Uterine smooth muscle cell (primary cell): Measurements from ENCODE around the gene DCTN4. TPM values are rescaled to one million over a fixed set of nuclear protein-coding genes. Genes with fewer than 3 reads are reported as not detected.

ENCODE experiments used
- total RNA-seq: library from RNA; depleted of rRNA; stranded (reverse); fragments of >200 nt; gene quantifications from 2 replicates; pipeline ENCODE4 v1.2.3, GENCODE V29; 2014

The DCTN4 gene
- total RNA-seq, result 53.5 and 54.5 TPM in 2 replicates

DNA sequence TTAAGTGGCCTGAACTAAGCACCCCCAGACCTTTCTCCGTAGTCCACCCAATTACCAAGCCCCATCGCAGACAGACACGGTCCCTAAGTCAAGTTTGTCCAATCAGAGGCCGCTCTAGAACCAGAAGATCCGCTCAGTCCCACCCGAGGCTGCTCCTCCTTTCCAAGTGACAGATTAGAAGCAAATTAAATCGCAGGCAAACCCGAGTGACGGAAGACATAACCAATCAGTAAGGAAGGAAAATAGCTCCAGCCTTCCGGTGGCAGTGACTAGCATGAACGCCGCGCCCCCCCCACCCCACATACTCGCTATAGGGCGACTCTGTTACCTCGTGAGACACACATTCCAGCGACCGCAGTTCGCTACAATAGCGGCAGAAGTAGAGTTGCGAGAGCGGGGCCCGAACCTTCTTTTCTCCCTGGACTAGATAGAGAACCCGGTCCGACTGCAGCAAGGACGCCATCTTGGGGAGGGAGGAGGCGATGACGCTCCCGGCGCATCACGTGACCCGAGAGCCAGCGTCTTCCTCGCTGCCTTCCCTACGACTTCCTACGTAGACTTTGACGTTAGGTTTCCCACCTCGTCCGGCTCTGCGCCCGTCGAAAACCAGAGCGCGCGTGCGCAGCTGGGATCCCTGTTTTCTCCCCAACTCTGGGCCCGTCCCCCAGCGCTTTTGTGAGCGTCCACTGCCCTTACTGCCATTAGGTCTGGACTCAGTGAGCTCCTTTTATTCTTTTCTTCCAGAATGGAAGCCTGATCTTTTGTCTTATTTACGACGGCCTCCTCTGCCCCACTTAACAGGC lies at the start of gene DCTN4:
DCTN4 (minus strand) TSS at position 487 of the 803 bp plus-strand sequence; CDS start at position 463, 24 bp downstream.

DNA sequence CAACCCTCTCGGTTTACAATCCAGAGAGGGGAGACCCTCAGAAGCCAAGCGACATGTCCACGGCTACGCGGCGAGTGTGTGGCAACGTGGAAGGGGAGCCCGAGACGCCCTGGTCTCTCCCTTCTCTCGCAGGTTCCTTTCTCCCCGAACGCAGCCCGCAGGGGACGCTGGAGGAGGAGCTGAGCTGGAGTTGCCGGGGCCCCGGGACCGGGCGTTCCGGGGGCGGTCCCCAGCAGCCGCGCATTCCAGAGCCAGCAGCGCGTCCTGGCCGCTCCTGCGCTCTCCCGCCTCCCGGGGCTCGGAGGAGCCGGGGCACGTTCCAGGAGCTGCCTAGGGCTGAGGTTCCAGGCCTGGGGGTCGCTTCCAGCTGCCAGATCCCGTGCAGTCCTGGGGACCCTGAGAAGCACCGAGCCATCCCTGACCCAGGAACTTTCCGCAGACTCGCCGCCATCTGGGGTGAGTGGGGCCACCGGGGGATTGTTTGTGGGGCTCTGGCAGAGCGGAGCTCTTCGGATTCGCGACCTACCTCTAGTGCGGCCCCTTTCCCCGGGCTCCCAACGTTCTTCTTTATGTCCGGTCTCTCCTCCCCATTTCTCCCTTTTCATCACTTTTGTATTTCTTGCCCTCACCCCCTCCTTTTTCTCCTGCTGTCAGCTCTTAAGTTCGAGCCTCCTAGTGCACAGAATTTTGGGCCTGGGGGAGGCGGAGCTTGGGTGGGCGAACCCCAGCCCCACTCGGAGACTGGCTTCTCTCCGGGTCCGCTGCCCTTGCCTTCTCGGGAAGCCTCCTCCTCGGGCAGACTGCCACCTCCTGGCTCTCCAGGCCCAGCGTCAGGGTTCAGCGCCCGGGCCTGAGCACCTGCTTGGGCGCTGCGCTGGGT lies 19.9 kb upstream of the DCTN4 start, which contains the start of gene SMIM3:
SMIM3 (plus strand) TSS at position 241 of the 880 bp plus-strand sequence. CDS start 16,684 bp downstream, outside the sequence.

DNA sequence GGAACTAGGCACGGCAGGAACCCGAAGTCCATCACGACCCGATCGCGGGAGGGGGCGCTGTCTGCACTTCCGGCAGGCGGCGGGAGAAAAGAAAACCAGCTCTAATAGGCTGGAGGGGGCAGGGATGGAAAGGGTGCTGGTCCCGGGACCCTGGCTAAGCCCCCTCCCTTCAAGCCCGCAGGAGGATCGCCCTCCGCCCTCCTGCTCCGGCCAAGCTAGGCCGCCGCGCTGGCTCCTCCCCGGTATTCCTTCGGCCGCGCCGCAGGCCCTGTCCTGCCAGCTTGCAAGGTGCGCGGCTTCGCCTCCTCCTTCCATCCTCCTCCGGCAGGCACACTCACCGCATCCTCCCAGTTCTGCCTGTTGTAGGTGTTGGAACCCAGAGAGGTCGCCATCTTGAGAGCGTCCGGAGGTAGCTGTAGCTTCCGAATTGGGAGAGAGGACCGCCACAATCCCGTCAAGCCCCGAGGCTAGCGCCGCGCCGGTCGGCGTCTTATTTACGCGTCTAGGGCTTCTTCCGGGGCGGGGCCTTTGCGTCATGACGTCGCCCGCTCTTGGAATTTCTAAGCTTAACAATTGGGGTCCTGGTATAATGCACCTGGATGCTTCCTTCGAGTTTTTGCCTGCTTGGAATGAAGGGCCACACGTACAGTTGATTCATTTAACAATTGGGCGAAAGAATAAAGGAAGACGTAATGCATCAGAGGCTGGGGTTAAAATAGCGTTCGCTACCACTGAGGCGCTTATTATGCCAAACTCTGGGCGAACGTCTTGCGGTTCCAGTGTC lies 58.0 kb downstream of the DCTN4 start, which contains the start of gene RBM22:
RBM22 (minus strand) TSS at position 469 of the 784 bp plus-strand sequence; CDS start at position 392, 77 bp downstream.

DNA sequence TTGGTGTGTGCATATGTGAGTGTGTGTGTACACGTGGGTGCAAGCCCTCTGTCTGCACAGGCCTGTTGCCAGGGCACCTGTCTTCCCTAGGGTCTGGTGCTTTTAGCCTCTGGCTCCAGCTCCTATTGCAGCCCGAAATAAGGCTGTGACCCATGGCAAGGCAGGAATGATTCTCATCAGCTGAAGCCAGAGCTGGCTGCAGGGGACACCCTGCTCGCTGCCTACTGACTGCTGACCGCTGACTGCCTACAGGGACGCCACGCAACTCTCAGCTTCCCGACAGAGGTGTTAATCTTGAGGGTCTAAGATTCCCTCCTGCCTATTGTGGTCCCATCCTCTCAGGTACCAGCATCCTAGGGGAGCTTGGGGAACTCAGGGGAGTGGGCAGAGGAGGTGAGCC lies 97.7 kb downstream of the DCTN4 start, which contains the start of gene MYOZ3:
MYOZ3 (plus strand) TSS at position 166 of the 400 bp plus-strand sequence. CDS start 1,691 bp downstream, outside the sequence.

Other genes with a start within 250 kb of the DCTN4 start
- 0.50 and 0.89 TPM in 2 replicates for gene SYNPO, start 118.4 kb downstream of the DCTN4 start, total RNA-seq
- gene MYOZ3, start 97.8 kb downstream of the DCTN4 start, total RNA-seq, result 0.22 TPM in 1 of 2 replicates, not detected in the other
- gene RBM22, start 58.0 kb downstream of the DCTN4 start, total RNA-seq, result 19.0 and 24.9 TPM in 2 replicates
- gene SMIM3, start 19.7 kb upstream of the DCTN4 start, total RNA-seq, result 44.7 and 79.4 TPM in 2 replicates
- 0.12 and 0.22 TPM in 2 replicates for gene IRGM, start 87.5 kb upstream of the DCTN4 start, total RNA-seq
- gene ZNF300, start 146.0 kb upstream of the DCTN4 start, total RNA-seq, result 8.4 and 9.0 TPM in 2 replicates